HG03354 (cell line): ENCODE results near the gene CHTOP.
"Not testable (repeated sequence)": the region's sequence is repeated elsewhere in the genome, so short reads cannot be mapped to it uniquely, and the experiment has no call there.

Experiments used
- ATAC-seq: cut with Tn5 transposase; IDR thresholded peaks from one replicate; pipeline ENCODE4 v1.9.1; 2021; ENCODE audit warnings: mild to moderate bottlenecking; ENCODE audit not compliant: unreplicated experiment, poor library complexity, severe bottlenecking

CHTOP gene, protein sequence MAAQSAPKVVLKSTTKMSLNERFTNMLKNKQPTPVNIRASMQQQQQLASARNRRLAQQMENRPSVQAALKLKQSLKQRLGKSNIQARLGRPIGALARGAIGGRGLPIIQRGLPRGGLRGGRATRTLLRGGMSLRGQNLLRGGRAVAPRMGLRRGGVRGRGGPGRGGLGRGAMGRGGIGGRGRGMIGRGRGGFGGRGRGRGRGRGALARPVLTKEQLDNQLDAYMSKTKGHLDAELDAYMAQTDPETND

DNA sequence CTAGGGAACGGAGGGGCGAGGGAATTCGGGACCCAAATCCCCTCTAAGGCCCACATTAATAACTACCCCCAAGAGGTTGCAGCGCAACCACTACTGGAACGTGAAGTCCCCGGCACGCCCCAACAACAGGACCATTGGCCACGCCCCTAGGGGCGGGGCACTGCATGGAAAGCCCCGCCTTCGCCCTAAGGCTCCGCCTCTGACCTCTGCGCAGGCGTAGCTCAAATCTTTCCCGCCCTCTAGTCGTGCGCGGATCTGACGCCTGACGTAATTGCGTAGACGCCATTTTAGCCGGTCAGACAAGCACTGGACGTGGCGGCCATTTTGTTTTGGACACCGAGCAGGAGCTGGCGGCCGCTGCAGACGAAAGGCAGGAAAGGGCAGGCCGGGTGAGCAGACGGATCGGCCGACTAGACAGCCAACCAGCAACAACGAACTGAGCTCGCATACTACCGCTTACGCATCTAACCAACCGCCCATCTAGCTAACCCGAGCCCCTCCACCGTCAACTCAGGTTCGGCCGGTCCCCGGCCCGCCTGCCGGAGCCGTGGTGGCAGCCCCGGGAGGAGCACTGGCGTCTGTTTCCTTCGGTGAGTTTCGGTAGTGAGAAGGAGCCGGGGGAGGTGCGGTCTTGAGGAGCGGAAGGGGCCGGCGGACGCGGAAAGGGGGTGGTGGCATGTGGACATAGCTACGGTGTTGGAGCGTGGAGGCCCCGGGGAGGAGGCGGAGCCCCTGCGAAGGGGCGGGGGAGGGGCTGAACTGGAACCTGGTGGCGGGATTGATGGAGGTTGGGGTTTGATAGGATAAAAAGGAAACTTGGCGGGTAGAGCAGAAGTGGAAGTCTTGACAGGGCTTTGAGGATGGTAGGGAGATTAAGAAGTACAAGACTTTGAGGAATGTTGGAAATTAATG, at the start of gene CHTOP:
CHTOP (plus strand) TSS at position 313 of the 912 bp plus-strand sequence. CDS start 2,523 bp downstream, outside the sequence.
- peak; percentile 91 for ATAC-seq

DNA sequence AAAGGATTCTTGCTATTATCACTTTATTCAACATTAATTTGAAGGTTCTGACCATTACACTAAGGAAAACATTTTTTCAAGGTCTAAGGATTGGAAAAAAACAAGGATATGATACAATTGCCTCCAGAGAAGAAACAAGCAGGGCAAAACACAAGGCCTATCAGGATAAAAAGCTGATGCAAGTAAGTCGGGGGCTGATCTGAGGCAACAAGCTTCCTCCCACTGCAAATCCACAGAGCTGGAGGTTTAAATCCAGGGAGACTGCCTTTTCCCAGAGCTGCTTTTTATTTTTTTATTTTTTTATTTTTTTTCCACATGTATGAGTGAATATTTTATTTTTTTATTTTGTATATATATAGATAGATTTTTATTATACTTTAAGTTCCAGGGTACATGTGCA, 48.9 kb upstream of the CHTOP start:
- no peak for ATAC-seq

DNA sequence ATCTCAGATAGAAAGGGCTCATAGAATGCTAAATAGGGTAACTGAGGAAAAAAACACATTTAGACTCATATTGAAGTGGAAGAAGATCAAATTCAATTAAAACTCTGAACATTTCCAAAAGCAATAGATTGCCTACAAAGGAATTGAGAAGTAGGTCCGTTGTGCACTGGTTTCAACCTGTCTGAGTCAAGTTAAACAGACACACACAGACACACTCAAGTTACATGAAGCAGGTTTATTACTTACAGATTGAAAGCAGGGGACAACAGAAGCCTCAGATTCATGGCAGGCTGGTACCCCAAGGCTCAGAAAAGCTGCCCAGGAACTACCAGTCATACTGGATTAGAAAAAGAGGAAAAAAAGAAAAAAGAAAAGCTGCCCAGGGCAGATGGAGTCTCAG, 47.5 kb upstream of the CHTOP start:
- ATAC-seq: no peak

DNA sequence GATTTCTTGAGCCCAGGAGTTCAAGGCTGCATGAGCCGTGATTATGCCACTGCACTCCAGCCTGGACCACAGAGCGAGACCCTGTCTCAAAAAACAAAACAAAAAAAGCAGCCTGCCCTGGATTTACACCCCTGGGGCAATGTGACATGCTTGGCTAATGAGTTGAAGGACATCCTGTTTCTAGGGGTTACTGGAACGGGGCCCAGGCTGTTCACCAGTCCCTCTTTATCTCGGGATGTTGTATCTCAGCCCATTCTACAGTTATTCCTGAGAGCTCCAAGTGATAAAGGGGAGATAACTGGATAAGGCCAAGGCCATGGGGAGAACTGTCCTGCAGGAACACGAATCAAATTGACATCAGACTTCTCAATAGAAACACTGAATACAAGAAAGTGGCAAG, 46.6 kb upstream of the CHTOP start:
- no peak for ATAC-seq

DNA sequence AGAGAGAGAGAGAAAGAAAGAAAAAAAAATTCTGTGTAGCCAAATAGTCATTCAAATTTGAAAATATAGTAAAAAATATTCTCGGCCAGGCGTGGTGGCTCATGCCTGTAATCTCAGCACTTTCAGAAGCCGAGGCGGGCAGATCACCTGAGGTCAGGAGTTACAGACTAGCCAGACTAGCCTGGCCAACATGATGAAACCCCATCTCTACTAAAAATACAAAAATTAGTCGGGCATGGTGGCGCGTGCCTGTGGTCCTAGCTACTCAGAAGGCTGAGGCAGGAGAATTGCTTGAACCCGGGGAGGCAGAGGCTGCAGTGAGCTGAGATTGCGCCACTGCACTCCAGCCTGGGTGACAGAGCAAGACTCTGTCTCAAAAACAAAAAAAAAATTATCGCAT, 45.8 kb upstream of the CHTOP start:
- ATAC-seq: not testable (repeated sequence)

DNA sequence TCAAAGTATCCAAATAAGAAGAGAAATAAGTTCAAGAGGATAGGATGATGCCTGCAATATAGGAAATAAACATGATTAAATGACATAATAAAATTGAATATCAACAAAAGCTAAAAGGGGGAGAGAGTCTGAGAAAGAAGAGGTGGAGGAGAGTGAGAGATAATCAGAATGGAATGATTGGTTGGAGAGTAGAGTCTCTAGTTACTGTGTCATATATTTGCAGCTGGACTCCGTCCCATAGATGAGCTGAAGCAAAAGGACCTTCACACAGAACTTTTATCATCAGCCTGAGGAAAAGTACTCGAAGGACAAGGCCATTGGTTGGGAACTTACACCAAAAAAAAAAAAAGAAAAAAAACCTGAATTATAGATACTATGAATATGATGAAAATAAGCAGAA, 45.4 kb upstream of the CHTOP start:
- no peak for ATAC-seq

DNA sequence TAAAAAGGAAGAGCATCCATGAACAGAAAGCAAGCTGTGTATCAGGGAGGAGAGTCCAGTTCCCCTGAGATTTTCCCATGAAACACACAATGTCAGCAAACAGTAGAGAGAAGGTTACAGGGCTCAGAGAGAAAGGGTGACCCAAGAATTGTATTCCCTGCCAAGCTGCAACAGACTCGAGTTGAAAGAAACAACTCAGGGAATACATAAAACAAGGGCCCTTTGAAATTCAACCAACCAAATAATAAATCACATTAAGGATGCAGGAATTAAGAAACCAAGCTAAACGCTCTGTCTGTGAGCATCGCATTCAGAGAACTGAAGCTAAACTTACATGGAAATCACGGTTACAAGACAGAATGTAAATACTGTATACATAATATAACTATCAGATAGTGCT, 41.1 kb upstream of the CHTOP start:
- ATAC-seq: no peak

DNA sequence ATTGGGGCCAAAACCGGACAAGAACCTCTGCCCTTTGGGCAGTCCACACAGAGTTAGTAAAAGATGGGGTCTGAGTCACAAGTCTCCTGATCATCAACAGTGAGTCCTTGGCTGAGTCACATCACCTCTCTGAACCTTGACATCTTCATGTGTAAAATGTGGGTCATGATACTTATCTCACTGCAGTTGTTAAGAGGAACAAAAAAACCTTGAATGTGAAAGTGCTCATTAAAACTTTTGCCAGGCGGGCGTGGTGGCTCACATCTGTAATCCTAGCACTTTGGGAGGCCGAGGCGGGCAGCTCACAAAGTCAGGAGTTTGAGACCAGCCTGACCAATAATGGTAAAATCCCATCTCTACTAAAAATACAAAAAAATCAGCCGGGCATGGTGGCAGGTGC, 36.7 kb upstream of the CHTOP start:
- ATAC-seq: no peak

DNA sequence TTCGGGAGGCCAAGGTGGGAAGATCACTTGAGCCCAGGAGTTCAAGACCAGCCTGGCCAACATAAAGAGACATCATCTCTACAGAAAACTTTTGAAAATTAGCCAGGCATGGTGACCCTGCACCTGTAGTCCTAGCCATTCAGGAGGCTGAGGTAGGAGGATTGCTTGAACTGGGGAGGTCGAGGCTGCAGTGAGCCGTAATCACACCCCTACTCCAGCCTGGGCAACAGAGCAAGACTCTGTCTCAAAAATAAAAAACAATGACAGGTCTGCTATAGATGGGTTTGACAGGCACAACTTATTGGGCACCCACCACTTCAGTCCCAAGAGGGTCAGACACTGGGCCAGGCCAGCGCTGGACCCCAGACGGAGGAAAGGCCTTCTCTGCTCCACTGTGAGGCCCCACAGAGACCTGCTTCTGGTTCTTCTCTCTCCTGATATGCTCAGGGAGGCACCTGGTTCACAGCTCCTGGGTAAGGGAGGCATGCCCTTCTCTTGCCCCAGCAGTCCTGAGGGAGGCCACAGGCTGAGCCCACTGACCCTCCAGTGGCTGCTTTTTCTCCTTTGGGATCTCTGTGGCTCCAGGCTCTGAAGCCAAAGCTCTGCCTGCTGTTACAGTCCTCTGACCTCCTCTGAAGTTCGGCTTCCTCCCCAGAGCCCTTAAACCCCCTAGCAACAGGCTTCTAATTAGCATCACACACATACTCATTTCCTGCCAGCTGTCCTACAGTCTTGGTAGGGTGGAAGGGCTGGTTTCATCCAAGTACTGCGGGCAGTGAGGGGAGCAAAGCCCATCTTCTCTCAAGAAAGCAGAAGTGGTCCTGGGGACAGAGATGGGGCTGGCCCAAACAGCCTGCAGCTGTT, 35.3 kb upstream of the CHTOP start:
- peak; percentile 99 for ATAC-seq

DNA sequence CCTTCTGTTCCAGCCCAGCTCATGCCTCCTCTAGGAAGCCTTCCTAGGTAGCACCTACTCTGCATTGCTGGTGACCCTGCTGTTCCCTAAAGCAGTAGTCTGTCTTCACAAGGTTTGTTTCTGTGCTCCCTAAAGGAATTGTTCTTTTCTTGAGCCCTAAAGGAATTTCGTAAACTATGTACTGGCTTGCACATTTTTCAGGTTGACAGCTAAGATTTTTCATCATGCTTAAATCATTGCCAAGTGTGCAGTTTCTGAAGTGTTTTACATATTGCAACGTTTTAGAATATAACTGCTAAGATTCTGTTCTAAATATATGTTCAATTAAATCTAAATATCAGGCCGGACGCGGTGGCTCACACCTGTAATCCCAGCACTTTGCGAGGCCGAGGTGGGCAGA, 34.0 kb upstream of the CHTOP start:
- no peak for ATAC-seq

DNA sequence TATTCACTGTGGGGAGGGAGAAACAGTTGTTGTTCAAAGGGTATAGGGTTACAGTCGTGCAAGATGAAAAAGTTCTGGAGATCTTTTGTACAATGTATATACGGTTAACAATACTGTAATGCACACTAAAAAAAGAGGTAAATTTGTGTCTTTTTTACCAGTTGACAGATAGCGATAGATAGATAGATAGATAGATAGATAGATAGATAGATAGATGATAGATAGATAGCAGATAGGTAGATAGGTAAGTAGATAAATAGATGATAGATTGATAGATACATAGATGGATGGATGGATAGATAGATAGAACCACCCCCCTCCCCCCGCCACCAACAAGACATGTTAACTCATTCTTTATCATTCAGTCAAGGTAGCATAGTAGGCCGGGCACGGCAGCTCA, 31.1 kb upstream of the CHTOP start:
- no peak for ATAC-seq

DNA sequence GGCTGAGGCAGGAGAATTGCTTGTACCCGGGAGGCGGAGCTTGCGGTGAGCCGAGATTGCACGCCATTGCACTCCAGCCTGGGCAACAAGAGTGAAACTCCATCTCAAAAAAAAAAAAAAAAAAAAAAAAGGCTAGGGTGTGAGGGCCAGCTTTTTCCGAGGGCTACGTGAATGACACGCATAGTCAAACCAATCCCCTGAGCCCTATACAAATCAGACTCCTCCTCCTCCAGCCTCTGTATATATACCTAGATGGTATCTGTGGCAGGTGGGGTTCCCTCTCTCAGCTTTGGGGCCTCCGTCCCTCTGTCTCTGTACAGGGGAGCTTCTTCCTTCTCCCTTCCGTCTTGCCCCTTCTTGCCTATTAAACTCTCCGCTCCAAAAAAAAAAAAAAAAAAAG, 27.7 kb upstream of the CHTOP start:
- no peak for ATAC-seq

DNA sequence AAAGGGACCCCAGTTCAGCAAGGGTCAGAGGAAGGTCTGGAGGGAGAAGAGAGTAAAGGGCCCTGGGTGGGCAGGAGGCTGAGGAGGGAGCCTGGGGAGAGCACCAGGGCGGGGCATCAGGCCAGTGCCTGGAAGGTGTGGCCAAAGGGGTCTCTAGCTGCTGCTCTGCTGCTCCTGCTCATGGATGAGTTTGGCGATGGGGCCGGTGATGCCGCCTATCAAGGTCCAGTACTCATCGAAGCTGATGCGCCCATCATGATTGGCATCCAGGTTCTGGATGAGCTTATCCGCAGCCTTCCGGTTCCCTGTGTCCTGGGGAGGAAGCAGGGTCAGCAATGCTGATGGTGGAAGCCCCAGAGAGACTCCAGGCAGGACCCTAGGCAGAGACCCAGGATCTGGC, 26.5 kb upstream of the CHTOP start:
- no peak for ATAC-seq

DNA sequence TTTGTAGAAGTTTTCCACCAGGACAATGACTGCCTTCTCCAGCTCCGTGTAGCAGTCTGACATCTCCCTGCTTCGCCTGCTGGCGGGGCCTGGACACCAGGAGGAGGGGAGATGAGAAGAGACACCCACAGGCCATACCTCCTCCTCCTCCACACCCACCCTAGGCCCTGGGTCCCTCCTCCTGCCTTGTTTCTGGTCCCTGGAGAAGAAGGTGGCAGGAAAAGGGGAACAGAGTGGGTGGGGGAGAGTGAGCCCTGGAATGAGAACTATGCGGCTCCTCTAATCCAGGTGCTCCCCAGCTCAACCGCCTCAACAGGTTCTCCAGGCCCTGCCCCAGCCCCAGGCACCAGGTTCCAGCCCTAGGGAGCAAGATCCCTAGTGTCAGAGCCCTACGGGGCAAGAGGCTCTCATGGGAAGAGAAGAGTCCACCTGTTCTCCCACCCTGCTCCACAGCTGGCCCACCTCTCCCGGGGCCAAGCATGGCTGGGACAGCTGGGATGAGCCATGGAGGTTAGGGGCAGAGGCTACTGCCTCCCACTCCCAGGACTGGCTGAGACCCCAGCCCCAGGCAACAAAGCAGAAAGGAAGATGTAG, 25.7 kb upstream of the CHTOP start:
- ATAC-seq: no peak

DNA sequence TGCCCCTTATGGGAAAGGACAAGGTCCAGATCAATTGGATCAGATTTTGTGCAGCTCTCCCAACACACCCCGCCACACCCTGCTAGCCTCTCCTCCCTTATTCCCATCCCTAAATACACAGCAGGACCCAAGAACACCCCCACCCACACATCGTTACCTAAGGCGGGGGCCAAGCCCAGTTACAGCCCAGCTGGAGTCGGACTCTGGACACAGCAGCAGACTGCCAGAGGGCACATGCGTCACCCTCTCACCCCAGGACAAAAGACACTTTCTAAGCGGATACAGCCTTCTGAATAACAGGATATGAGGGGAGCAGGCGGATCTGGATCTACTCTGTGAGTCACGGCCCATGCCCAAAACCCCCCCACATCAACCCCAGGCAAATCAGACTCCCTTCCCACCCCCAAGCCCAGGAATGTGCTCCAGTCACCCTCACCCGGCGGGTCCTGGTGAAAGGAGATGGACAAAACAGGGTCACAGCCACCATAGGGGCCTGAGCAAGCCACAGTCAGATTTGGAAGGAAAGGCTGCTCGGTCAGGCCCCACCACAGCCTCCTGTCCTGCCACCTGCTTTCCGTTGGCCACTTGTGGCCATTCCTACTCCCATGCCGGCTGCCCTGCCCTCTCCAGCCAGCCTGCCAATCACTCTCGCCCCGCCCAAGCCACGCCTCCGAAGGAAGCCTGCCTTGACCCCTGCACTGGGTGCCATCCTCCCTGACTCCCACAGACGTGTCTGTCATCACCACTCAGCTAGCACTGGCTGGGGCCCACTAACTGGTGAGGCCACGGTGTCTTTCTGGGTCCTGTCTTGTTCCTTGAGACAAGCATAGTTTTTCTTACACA, 24.9 kb upstream of the CHTOP start:
- no peak for ATAC-seq

DNA sequence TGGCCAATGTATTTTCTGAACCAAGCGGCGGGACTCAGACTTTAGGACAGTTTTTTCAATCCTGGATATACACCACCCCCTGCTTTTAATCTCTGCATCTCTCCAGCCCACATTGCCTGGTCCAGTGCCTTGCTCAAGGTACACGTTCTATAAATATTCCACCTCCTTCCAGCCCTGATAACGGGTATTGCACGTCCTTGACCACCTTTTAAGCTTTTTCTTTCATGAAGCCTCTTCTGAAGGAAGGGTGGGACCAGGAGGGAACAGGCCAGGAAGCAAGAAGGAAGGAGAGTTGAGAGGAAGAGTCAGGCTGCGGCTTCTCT, 24.3 kb upstream of the CHTOP start:
- ATAC-seq: no peak

DNA sequence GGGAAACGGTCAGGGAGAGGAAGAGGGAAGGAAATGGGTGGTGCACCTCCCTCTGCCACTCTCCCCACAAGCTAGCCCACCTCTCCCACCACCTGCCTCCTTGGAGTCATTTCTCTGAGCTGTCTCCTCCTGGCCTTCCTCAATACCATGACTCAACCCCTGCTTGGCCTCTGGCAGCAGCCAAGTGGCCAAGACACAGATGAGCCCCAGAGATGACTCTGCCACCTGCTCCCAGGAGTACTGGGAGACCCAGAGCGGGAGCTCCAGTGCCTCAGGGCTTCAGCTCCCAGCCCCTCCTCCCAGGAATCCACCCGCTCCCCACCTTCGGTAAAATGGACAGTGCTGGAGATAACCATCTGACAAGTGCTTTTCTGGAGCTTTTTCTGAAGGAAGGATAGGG, 23.5 kb upstream of the CHTOP start:
- no peak for ATAC-seq

DNA sequence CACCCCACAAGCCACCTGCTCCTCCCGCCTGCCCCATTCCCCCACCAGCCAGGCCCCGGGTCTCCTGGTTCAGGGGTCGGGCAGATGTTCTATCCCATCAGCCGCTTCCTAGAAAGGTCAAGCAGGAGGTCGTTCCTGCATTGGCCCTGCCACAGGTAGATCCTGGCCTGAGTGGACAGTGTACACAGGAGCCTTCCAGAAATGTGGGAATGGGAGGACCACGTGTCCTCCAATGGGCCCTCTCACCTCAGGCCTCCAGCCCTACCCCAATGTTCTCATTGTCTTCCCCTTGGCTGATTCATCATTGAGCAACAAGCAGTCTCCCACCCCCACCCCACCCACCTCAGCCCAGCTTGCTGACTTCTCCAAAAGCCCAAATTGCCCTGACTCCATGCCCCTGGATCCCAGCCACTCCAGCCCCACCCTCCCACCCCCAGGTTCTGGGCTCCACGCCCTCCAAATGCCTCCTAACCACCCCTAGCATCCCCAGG, 23.0 kb upstream of the CHTOP start:
- no peak for ATAC-seq

DNA sequence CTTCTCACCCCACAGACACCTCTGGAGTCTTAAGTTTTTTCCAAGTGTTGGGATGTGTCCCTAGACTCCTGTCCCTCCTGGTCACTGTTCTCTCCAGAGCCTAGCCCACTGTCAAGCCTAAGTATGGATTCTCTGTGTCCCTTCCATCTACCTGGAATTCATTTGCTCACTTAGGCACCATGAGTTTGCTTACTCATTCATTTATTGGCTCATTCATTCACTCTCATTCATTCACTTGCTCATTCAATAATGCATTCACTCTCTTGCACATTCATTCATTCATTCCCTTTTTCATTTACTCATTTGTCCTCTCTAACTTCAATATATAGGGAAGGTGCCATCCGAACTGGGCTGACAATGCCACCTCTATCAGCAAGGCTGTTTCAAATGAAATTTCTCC, 22.5 kb upstream of the CHTOP start:
- no peak for ATAC-seq
